B cell (primary cell): ENCODE data around the gene COA7. TPM values are rescaled to one million over a fixed set of nuclear protein-coding genes. Genes with fewer than 3 reads are reported as not detected.

Experiments used
- ATAC-seq: fragments of 200-7000 bp; cut with Tn5 transposase; one replicate; pipeline ENCODE4 v1.10.0; 2021; ENCODE audit warnings: low read depth, mild to moderate bottlenecking, moderate number of reproducible peaks, moderate library complexity
- CTCF ChIA-PET: fragments of 350-600 bp; sonication (Branson Sonifier 250); formaldehyde crosslinking; loops from one replicate; lab custom pipeline; 2021; ENCODE audit warnings: antibody characterized with exemption, inconsistent platforms; lab: Charles Lee
- POLR2A ChIA-PET: fragments of 350-600 bp; sonication (Branson Sonifier 250); formaldehyde crosslinking; loops from one replicate; lab custom pipeline; 2021; ENCODE audit warnings: antibody characterized with exemption; lab: Charles Lee
- DNase-seq: peaks from one replicate; pipeline ENCODE4 v3.0.0; 2013
- H2AFZ ChIP-seq: 2 replicates; pipeline ENCODE4 v1.6.1; 2012; ENCODE audit warnings: mild to moderate bottlenecking, low read depth, low read length; ENCODE audit not compliant: insufficient read depth, poor library complexity, severe bottlenecking
- H3K27ac ChIP-seq, 2 donors: 1 replicate in 1 of 2; 2 replicates in 1 of 2; pipeline ENCODE4 v1.5.1; 2012 to 2013; ENCODE audit warnings: low read length in 2 of 2, mild to moderate bottlenecking in 2 of 2, moderate library complexity in 1 of 2
- H3K27me3 ChIP-seq, 4 experiments: fragments of 200-600 bp in 1 of 4; sonication (generic) in 1 of 4; replicated peaks in 1 of 4; 1 replicate in 2 of 4; 2 replicates in 2 of 4; pipeline versions ENCODE4 v1.6.1 to v1.7.0; 2013 to 2016; ENCODE audit warnings: low read length in 3 of 4, mild to moderate bottlenecking in 2 of 4, mixed read lengths in 1 of 4, moderate library complexity in 1 of 4; ENCODE audit not compliant: insufficient read depth in 4 of 4, control insufficient read depth in 3 of 4; ENCODE audit errors: control extremely low read depth in 1 of 4
- H3K36me3 ChIP-seq, 2 experiments: replicated peaks in 1 of 2; 1 replicate in 1 of 2; 2 replicates in 1 of 2; pipeline versions ENCODE4 v1.6.1 to v1.7.1; 2013; ENCODE audit warnings: low read length in 1 of 2; ENCODE audit not compliant: insufficient read depth in 2 of 2, control insufficient read depth in 1 of 2; ENCODE audit errors: control extremely low read depth in 1 of 2, extremely low read depth in 1 of 2
- H3K4me1 ChIP-seq, 2 donors: fragments of 200-600 bp in 1 of 2; sonication (generic) in 1 of 2; 1 replicate in 1 of 2; 2 replicates in 1 of 2; pipeline versions ENCODE4 v1.5.1 to v1.6.1; 2013 to 2017; ENCODE audit warnings: low read length in 2 of 2; ENCODE audit not compliant: control insufficient read depth in 2 of 2, insufficient read depth in 2 of 2
- H3K4me2 ChIP-seq: replicated peaks from 2 replicates; pipeline ENCODE3; 2012; ENCODE audit warnings: mild to moderate bottlenecking, low read depth, low read length; ENCODE audit not compliant: poor library complexity, severe bottlenecking
- H3K4me3 ChIP-seq, 5 experiments: fragments of 200-600 bp in 1 of 5; sonication (generic) in 1 of 5; 1 replicate in 3 of 5; 2 replicates in 2 of 5; pipeline versions ENCODE4 v1.5.1 to v1.7.0; 2011 to 2016; ENCODE audit warnings: low read length in 4 of 5, mild to moderate bottlenecking in 4 of 5, low read depth in 2 of 5, control low read depth in 1 of 5, moderate library complexity in 1 of 5; ENCODE audit not compliant: insufficient read depth in 1 of 5; ENCODE audit errors: control extremely low read depth in 1 of 5, extremely low read depth in 1 of 5
- H3K79me2 ChIP-seq: fragments of 200-600 bp; sonication (generic); one replicate; pipeline ENCODE4 v1.6.0; 2016; ENCODE audit warnings: low read length; ENCODE audit not compliant: control insufficient read depth, insufficient read depth
- H3K9ac ChIP-seq: fragments of 200-600 bp; sonication (generic); 2 replicates; pipeline ENCODE4 v1.6.1; 2017; ENCODE audit warnings: mild to moderate bottlenecking, low read length, moderate library complexity
- H3K9me3 ChIP-seq, 3 donors: one replicate each; pipeline versions ENCODE4 v1.6.1 to v1.7.1; 2013; ENCODE audit warnings: low read length in 2 of 3; ENCODE audit not compliant: control insufficient read depth in 2 of 3, insufficient read depth in 1 of 3; ENCODE audit errors: control extremely low read depth in 1 of 3
- H4K20me1 ChIP-seq: 2 replicates; pipeline ENCODE4 v1.6.0; 2012; ENCODE audit warnings: mild to moderate bottlenecking, low read length; ENCODE audit not compliant: insufficient read depth, control insufficient read depth, poor library complexity, severe bottlenecking
- H3K27ac Mint-ChIP-seq: one replicate; pipeline ENCODE4 v1.8.0; 2021; ENCODE audit warnings: mixed read lengths
- H3K27me3 Mint-ChIP-seq: one replicate; pipeline ENCODE4 v1.8.0; 2021; ENCODE audit warnings: mixed read lengths
- H3K4me1 Mint-ChIP-seq: one replicate; pipeline ENCODE4 v1.8.0; 2021; ENCODE audit warnings: mixed read lengths
- H3K4me3 Mint-ChIP-seq: one replicate; pipeline ENCODE4 v1.8.0; 2021; ENCODE audit warnings: mixed read lengths
- H3K9me3 Mint-ChIP-seq: one replicate; pipeline ENCODE4 v1.8.0; 2022; ENCODE audit warnings: mixed read lengths; ENCODE audit not compliant: insufficient read depth
- CTCF ChIP-seq: fragments of 200-600 bp; IDR thresholded peaks from one replicate; pipeline ENCODE4 v1.8.0; 2022; ENCODE audit warnings: antibody characterized with exemption, mild to moderate bottlenecking
- EZH2 ChIP-seq: IDR thresholded peaks from 2 replicates; pipeline ENCODE4 v1.6.1; 2012; ENCODE audit warnings: borderline replicate concordance, low read depth, mild to moderate bottlenecking, moderate library complexity, low read length; ENCODE audit not compliant: insufficient read depth, poor library complexity, severe bottlenecking
- whole genome bisulfite sequencing: methylation state at CpG from one replicate; pipeline ENCODE4 v1.1.5; 2013; ENCODE audit warnings: missing lambda C conversion rate; ENCODE audit not compliant: insufficient coverage; 5-methylcytosine and 5-hydroxymethylcytosine counted together
- intact Hi-C: fragments of 100-400 bp; cut with micrococcal nuclease; formaldehyde crosslinking; loops from one replicate; pipeline ENCODE4 v1.10.0; 2022
- polyA plus RNA-seq: library from polyadenylated mRNA; depleted of rRNA; stranded (reverse); fragments of >200 nt; gene quantifications from 2 replicates; pipeline ENCODE4 v1.2.3, GENCODE V29; 2012
- total RNA-seq, 2 donors: library from RNA; stranded (reverse); fragments of 120-200 nt in 1 of 2; gene quantifications; 1 replicate in 1 of 2; 2 replicates in 1 of 2; pipeline versions ENCODE4 v1.2.3 to v1.2.4, GENCODE V29; 2013 to 2022

COA7 gene
- total and polyA plus RNA-seq, 2 donors (not counting 1 experiment from before 2014, with no cell fraction given) = 1.3 to 11.3 TPM

DNA sequence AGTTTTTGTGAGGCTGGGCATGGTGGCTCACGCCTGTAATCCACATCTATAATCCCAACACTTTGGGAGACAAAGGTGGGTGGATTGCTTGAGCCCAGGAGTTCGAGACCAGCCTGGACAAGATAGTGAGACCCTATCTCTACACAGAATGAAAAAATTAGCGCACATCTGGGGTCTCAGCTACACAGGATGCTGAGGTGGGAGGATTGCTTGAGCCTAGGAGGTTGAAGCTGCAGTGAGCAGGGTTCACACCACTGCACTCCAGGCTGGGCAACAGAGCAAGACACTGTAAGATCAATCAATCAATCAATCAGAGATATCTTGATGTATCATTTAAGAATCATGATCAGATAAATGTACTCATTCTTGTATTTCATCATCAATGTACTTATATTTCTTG lies 35.2 kb upstream of the COA7 start:
- peaks cover 6% of the 10 kb centered on the region for H4K20me1 ChIP-seq
- peaks cover 0 to 2% of the 10 kb centered on the region in 2 experiments for H3K36me3 ChIP-seq
- no peak overlapping the region for H2AFZ ChIP-seq
- intact Hi-C loops = no loop called here
- DNase-seq = no peak
- no peaks in the 10 kb centered on the region for H3K9me3 Mint-ChIP-seq
- peaks cover 29% of the 10 kb centered on the region for H3K79me2 ChIP-seq
- no CpG with 5 or more reads among the region's 3 CpGs for WGBS
- ChIA-PET POLR2A (no interaction called here), CTCF (no interaction called here)
- no peak overlapping the region for H3K4me2 ChIP-seq
- TF ChIP-seq CTCF (no peak), EZH2 (no peak)
- ATAC-seq = no peak
- no peaks in the 10 kb centered on the region for H3K4me1 ChIP-seq
- no peak overlapping the region for H3K27ac Mint-ChIP-seq
- peaks cover 16% of the 10 kb centered on the region for H3K4me1 Mint-ChIP-seq
- no peak overlapping the region for H3K27ac ChIP-seq
- H3K27me3 Mint-ChIP-seq = no peaks in the 10 kb centered on the region
- no peak overlapping the region for H3K9ac ChIP-seq
- no peak overlapping the region for H3K4me3 Mint-ChIP-seq
- no peaks in the 10 kb centered on the region for H3K9me3 ChIP-seq
- H3K4me3 ChIP-seq = no peak overlapping the region
- H3K27me3 ChIP-seq = no peaks in the 10 kb centered on the region

GRCh38 chr1:52727956-52728656 lies 30.0 kb upstream of the COA7 start:
- no peak overlapping the region for H3K4me3 ChIP-seq
- no peak overlapping the region for H2AFZ ChIP-seq
- H3K27me3 ChIP-seq = no peaks in the 10 kb centered on the region
- peak overlapping the region; percentile 95 for H3K4me3 Mint-ChIP-seq
- intact Hi-C loops = loop anchor here (5.0 kb wide), 2 partner anchors 586 to 1159 kb away; partner anchors contain the start of genes YIPF1 and ZFYVE9
- CTCF ChIA-PET = interaction anchor here (0.8 to 1.4 kb wide), 4 partner anchors 10 to 42 kb away, joined by 3 to 4 read pairs (median 3); no protein-coding TSS in a partner anchor
- peaks cover 42% of the 10 kb centered on the region for H3K79me2 ChIP-seq
- DNase-seq (no peak), ATAC-seq (no peak)
- no peaks in the 10 kb centered on the region for H3K9me3 Mint-ChIP-seq
- H3K4me1 Mint-ChIP-seq = peaks cover 38% of the 10 kb centered on the region
- TF ChIP-seq EZH2 (no peak), CTCF (no peak)
- no peaks in the 10 kb centered on the region for H4K20me1 ChIP-seq
- POLR2A ChIA-PET = interaction anchor here (1.3 kb wide), 1 partner anchor 25 kb away, joined by 3 read pairs; no protein-coding TSS in a partner anchor
- no peak overlapping the region for H3K27ac Mint-ChIP-seq
- peaks cover 0 to 2% of the 10 kb centered on the region in 2 experiments for H3K36me3 ChIP-seq
- no peak overlapping the region for H3K9ac ChIP-seq
- H3K4me2 ChIP-seq = no peak overlapping the region
- H3K9me3 ChIP-seq = no peaks in the 10 kb centered on the region
- peaks cover 2% of the 10 kb centered on the region for H3K27me3 Mint-ChIP-seq
- H3K4me1 ChIP-seq = peaks cover 8 to 12% of the 10 kb centered on the region in 2 donors
- WGBS = no CpG with 5 or more reads among the region's 6 CpGs
- H3K27ac ChIP-seq = no peak overlapping the region
